A673 (cell line): ENCODE results near the gene CPZ.

ENCODE experiments used
- CTCF ChIP-seq: fragments of 300-800, 200-600 bp; sonication (generic); conservative IDR thresholded peaks from 2 replicates; pipeline ENCODE4 v1.5.1; 2017; ENCODE audit warnings: low read depth, mild to moderate bottlenecking, antibody characterized with exemption, low read length, moderate library complexity, mixed read lengths
- EZH2 ChIP-seq: fragments of 200-600 bp; sonication (generic); IDR thresholded peaks from 2 replicates; pipeline ENCODE4 v1.6.1; 2017; ENCODE audit warnings: borderline replicate concordance, low read depth, mild to moderate bottlenecking, mixed read lengths, antibody characterized with exemption, low read length; ENCODE audit not compliant: poor library complexity, severe bottlenecking

- TF ChIP-seq CTCF (no peak), EZH2 (no peak)
These were observed 34.2 kb upstream of the CPZ start for GRCh38 chr4:8558080-8558960.
